H1 (cell line): Measurements from ENCODE around the gene NDEL1. TPM values are rescaled to one million over a fixed set of nuclear protein-coding genes. Genes with fewer than 3 reads are reported as not detected.
A peak's percentile ranks its signal among the peaks of the same experiment; 100 is the strongest.

Experiments
- CTCF ChIA-PET: fragments of 300-600 bp; sonication (Branson Sonifier 250); formaldehyde crosslinking; loops from one replicate; lab custom pipeline; 2021; ENCODE audit not compliant: partially characterized antibody; lab: Charles Lee
- POLR2A ChIA-PET: fragments of 300-600 bp; sonication (Branson Sonifier 250); formaldehyde crosslinking; loops from one replicate; lab custom pipeline; 2021; ENCODE audit warnings: inconsistent platforms; ENCODE audit not compliant: partially characterized antibody; lab: Charles Lee
- DNase-seq, 2 experiments: peaks; one replicate each; pipeline versions ENCODE4 v3.0.0 to v3.0.0-alpha.2; 2010 to 2022; ENCODE audit warnings: low spot score in 2 of 2, low read depth in 1 of 2, mixed read lengths in 1 of 2
- FAIRE-seq: peaks from 2 replicates; lab custom pipeline; 2011; peaks lifted over from hg19 to GRCh38; lab: Jason Lieb, UNC
- H2AFZ ChIP-seq: 2 replicates; pipeline ENCODE4 v1.8.1; 2012; ENCODE audit warnings: low read length, inconsistent platforms
- H2AK5ac ChIP-seq: 2 replicates; pipeline ENCODE4 v1.6.1; 2013; ENCODE audit warnings: low read depth, low read length
- H2BK120ac ChIP-seq: replicated peaks from 2 replicates; pipeline ENCODE3; 2013; ENCODE audit warnings: low read depth, low read length, inconsistent platforms
- H2BK12ac ChIP-seq: 2 replicates; pipeline ENCODE4 v1.6.1; 2013; ENCODE audit warnings: low read depth, low read length
- H2BK15ac ChIP-seq: 2 replicates; pipeline ENCODE4 v1.6.1; 2013; ENCODE audit warnings: low read length
- H2BK20ac ChIP-seq: 2 replicates; pipeline ENCODE4 v1.6.1; 2013; ENCODE audit warnings: low read length
- H2BK5ac ChIP-seq: 2 replicates; pipeline ENCODE4 v1.6.1; 2013; ENCODE audit warnings: low read depth, low read length
- H3K14ac ChIP-seq: 2 replicates; pipeline ENCODE4 v1.6.1; 2013; ENCODE audit warnings: inconsistent platforms; ENCODE audit not compliant: insufficient read length
- H3K18ac ChIP-seq: 2 replicates; pipeline ENCODE4 v1.6.1; 2013; ENCODE audit warnings: low read length; ENCODE audit errors: extremely low read depth
- H3K23ac ChIP-seq: 2 replicates; pipeline ENCODE4 v1.6.1; 2013; ENCODE audit warnings: inconsistent platforms; ENCODE audit not compliant: insufficient read length
- H3K23me2 ChIP-seq: 2 replicates; pipeline ENCODE4 v1.6.1; 2013; ENCODE audit warnings: low read depth, low read length
- H3K27ac ChIP-seq: 2 replicates; pipeline ENCODE4 v1.6.1; 2011; ENCODE audit warnings: low read depth, low read length, inconsistent platforms
- H3K27me3 ChIP-seq, 4 experiments: replicated peaks in 1 of 4; 1 replicate in 1 of 4; 2 replicates in 3 of 4; pipeline versions ENCODE4 v1.6.1 to v1.8.1; 2011 to 2013; ENCODE audit warnings: low read length in 3 of 4, mild to moderate bottlenecking in 3 of 4, inconsistent platforms in 2 of 4, mixed read lengths in 2 of 4, moderate library complexity in 1 of 4; ENCODE audit not compliant: control insufficient read depth in 3 of 4, insufficient read depth in 3 of 4; ENCODE audit errors: extremely low read depth in 1 of 4
- H3K36me3 ChIP-seq, 4 experiments: 2 replicates each; pipeline versions ENCODE4 v1.6.1 to v1.8.1; 2011 to 2013; ENCODE audit warnings: mild to moderate bottlenecking in 4 of 4, low read length in 3 of 4, moderate library complexity in 2 of 4, control low read depth in 1 of 4, inconsistent platforms in 1 of 4; ENCODE audit not compliant: insufficient read depth in 4 of 4, control insufficient read depth in 2 of 4
- H3K4ac ChIP-seq: replicated peaks from 2 replicates; pipeline ENCODE3; 2013; ENCODE audit warnings: low read length, low read depth, mixed read lengths, inconsistent platforms; ENCODE audit not compliant: insufficient read length
- H3K4me1 ChIP-seq, 4 experiments: replicated peaks in 1 of 4; 1 replicate in 1 of 4; 2 replicates in 3 of 4; pipeline versions ENCODE4 v1.6.1 to v1.8.1; 2011 to 2013; ENCODE audit warnings: low read length in 3 of 4, inconsistent platforms in 2 of 4, mixed read lengths in 1 of 4; ENCODE audit not compliant: insufficient read depth in 4 of 4, control insufficient read depth in 3 of 4
- H3K4me2 ChIP-seq, 2 experiments: 2 replicates each; pipeline versions ENCODE4 v1.6.1 to v1.8.1; 2011 to 2013; ENCODE audit warnings: low read depth in 2 of 2, low read length in 2 of 2, control low read depth in 1 of 2, inconsistent platforms in 1 of 2, mild to moderate bottlenecking in 1 of 2; ENCODE audit not compliant: insufficient read depth in 1 of 2
- H3K4me3 ChIP-seq, 4 experiments: fragments of 200-600, 300-600 bp in 1 of 4; sonication (generic), shearing (Covaris generic), sonication (Bioruptor Twin) in 1 of 4; 2 replicates each; pipeline versions ENCODE4 v1.5.1 to v1.8.1; 2011 to 2016; ENCODE audit warnings: low read length in 4 of 4, low read depth in 3 of 4, control low read depth in 2 of 4, inconsistent platforms in 2 of 4, mild to moderate bottlenecking in 2 of 4, mixed read lengths in 1 of 4, moderate library complexity in 1 of 4; ENCODE audit not compliant: insufficient read depth in 2 of 4; ENCODE audit errors: extremely low read depth in 1 of 4
- H3K56ac ChIP-seq: replicated peaks from 2 replicates; pipeline ENCODE3; 2013; ENCODE audit warnings: low read depth, mild to moderate bottlenecking, mixed read lengths, low read length, inconsistent platforms; ENCODE audit not compliant: insufficient read length
- H3K79me1 ChIP-seq: 2 replicates; pipeline ENCODE4 v1.6.1; 2013; ENCODE audit warnings: low read depth, low read length, control low read depth
- H3K79me2 ChIP-seq, 2 experiments: 2 replicates each; pipeline versions ENCODE4 v1.6.1 to v1.8.1; 2012 to 2013; ENCODE audit warnings: low read length in 2 of 2, mild to moderate bottlenecking in 2 of 2, inconsistent platforms in 1 of 2; ENCODE audit not compliant: insufficient read depth in 2 of 2, control insufficient read depth in 1 of 2
- H3K9ac ChIP-seq, 4 experiments: replicated peaks in 1 of 4; 1 replicate in 1 of 4; 2 replicates in 3 of 4; pipeline versions ENCODE4 v1.6.1 to v1.8.1; 2011 to 2013; ENCODE audit warnings: low read depth in 3 of 4, low read length in 3 of 4, control low read depth in 2 of 4, mild to moderate bottlenecking in 2 of 4, moderate library complexity in 2 of 4, inconsistent platforms in 1 of 4; ENCODE audit errors: extremely low read depth in 1 of 4
- H3K9me3 ChIP-seq, 2 experiments: 2 replicates each; pipeline versions ENCODE4 v1.6.1 to v1.8.1; 2012 to 2013; ENCODE audit warnings: mild to moderate bottlenecking in 2 of 2, moderate library complexity in 2 of 2, control low read depth in 1 of 2, inconsistent platforms in 1 of 2, low read depth in 1 of 2, low read length in 1 of 2, mixed read lengths in 1 of 2; ENCODE audit not compliant: insufficient read depth in 2 of 2
- H4K20me1 ChIP-seq, 2 experiments: replicated peaks in 1 of 2; 2 replicates each; pipeline versions ENCODE3 to v1.8.1; 2011 to 2013; ENCODE audit warnings: inconsistent platforms in 2 of 2, low read length in 2 of 2, mild to moderate bottlenecking in 1 of 2; ENCODE audit not compliant: insufficient read depth in 2 of 2, control insufficient read depth in 1 of 2
- H4K5ac ChIP-seq: 2 replicates; pipeline ENCODE4 v1.6.1; 2013; ENCODE audit warnings: low read length, low read depth, mixed read lengths, inconsistent platforms; ENCODE audit not compliant: insufficient read length
- H4K8ac ChIP-seq: 2 replicates; pipeline ENCODE4 v1.8.0; 2013; ENCODE audit warnings: mild to moderate bottlenecking, moderate library complexity, low read length, inconsistent platforms; ENCODE audit not compliant: insufficient read depth; ENCODE audit errors: extremely low read depth
- H4K91ac ChIP-seq: replicated peaks from 2 replicates; pipeline ENCODE3; 2013; ENCODE audit warnings: low read length, mixed read lengths, inconsistent platforms; ENCODE audit not compliant: insufficient read length
- RBBP5 ChIP-seq: IDR thresholded peaks from 2 replicates; pipeline ENCODE4 v1.7.1; 2012; ENCODE audit warnings: low read depth, mild to moderate bottlenecking, inconsistent platforms, low read length, moderate library complexity, borderline replicate concordance
- SAP30 ChIP-seq: fragments of 300-600 bp; sonication (generic); IDR thresholded peaks from 2 replicates; pipeline ENCODE4 v1.7.1; 2012; ENCODE audit warnings: low read length, moderate library complexity, mild to moderate bottlenecking, inconsistent platforms; ENCODE audit not compliant: insufficient read depth, insufficient replicate concordance
- YY1 ChIP-seq: IDR thresholded peaks from 2 replicates; pipeline ENCODE4 v1.6.1; 2011; ENCODE audit warnings: low read depth, mild to moderate bottlenecking, low read length
- WGBS, 2 experiments: shearing (Covaris generic) in 1 of 2; methylation state at CpG; one replicate each; pipeline versions ENCODE4 v1.1.6 to v1.1.7; 2013 to 2015; ENCODE audit warnings: low lambda C conversion rate in 2 of 2, mixed read lengths in 2 of 2, inconsistent platforms in 1 of 2, low coverage in 1 of 2, missing lambda C conversion rate in 1 of 2; ENCODE audit not compliant: insufficient replicate concordance in 2 of 2, insufficient coverage in 1 of 2, insufficient read length in 1 of 2; ENCODE audit errors: extremely low coverage in 1 of 2, missing lambda C conversion rate in 1 of 2; 5-methylcytosine and 5-hydroxymethylcytosine counted together
- polyA plus RNA-seq, 7 experiments: library from polyadenylated mRNA; depleted of rRNA in 3 of 7; stranded (reverse) in 5 of 7; unstranded in 2 of 7; fragments of >200 nt in 5 of 7; fragments of 200-250 nt in 2 of 7; gene quantifications; 1 replicate in 5 of 7; 2 replicates in 1 of 7; 4 replicates in 1 of 7; pipeline versions ENCODE4 v1.2.1 to v1.2.3, GENCODE V29; 2011 to 2013; ENCODE audit warnings: missing spikeins in 2 of 7, mixed read lengths in 2 of 7
- total RNA-seq: library from RNA; stranded (reverse); fragmentation: NEBNext Ultra II Directional; extraction: Animal tissue kit (Norgen Biotek cat#: 25700); gene quantifications from 2 replicates; pipeline ENCODE4 v1.2.1, GENCODE V29; 2021
- TF ChIP-seq, protein P1 (sequence below): IDR thresholded peaks from 2 replicates; pipeline ENCODE4 v1.6.1; 2012; ENCODE audit warnings: inconsistent platforms

The NDEL1 gene
- total and polyA plus RNA-seq, 2 of the 8 experiments (the other 6 are each of a cell fraction or from before 2014, with no cell fraction given) = 31.1 to 32.9 TPM

- CTCF ChIA-PET = interaction anchor here (0.6 to 2.5 kb wide), 4 partner anchors 10 to 102 kb away, joined by 3 to 16 read pairs (median 6); no protein-coding TSS in a partner anchor
- peak overlapping the region; percentile 6; the same call in 1 of the 2 replicates for H2BK5ac ChIP-seq
- no peak overlapping the region for H2BK120ac ChIP-seq
- no peak overlapping the region for H2AFZ ChIP-seq
- WGBS, 2 experiments = 89% methylated on average over 8 of the region's 8 CpGs; no CpG with 5 or more reads in 1 of the 2 experiments
- no peak overlapping the region for H2AK5ac ChIP-seq
- no peak overlapping the region for H3K14ac ChIP-seq
- no peaks in the 10 kb centered on the region for H3K27me3 ChIP-seq
- H3K23ac ChIP-seq = no peak overlapping the region
- no peak overlapping the region for H3K4me3 ChIP-seq
- H4K8ac ChIP-seq = no peak overlapping the region; the same call in 1 of the 2 replicates
- no peaks in the 10 kb centered on the region for H4K20me1 ChIP-seq
- no peaks in the 10 kb centered on the region; the same call in 1 of the 2 replicates for H3K79me1 ChIP-seq
- FAIRE-seq = no peak
- DNase-seq = no peak
- no peak for TF ChIP-seq RBBP5
- no peak for TF ChIP-seq YY1
- no peak for TF ChIP-seq SAP30
- TF ChIP-seq, protein P1, sequence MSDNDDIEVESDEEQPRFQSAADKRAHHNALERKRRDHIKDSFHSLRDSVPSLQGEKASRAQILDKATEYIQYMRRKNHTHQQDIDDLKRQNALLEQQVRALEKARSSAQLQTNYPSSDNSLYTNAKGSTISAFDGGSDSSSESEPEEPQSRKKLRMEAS = no peak
- H2BK20ac ChIP-seq = no peak overlapping the region
- no peak overlapping the region for H3K56ac ChIP-seq
- H3K36me3 ChIP-seq = no peaks in the 10 kb centered on the region
- H3K4me2 ChIP-seq = no peak overlapping the region
- H3K23me2 ChIP-seq = no peaks in the 10 kb centered on the region
- H3K27ac ChIP-seq = no peak overlapping the region
- no peak overlapping the region for H3K18ac ChIP-seq
- H2BK12ac ChIP-seq = no peak overlapping the region
- no peaks in the 10 kb centered on the region for H3K9me3 ChIP-seq
- H3K9ac ChIP-seq = no peak overlapping the region
- POLR2A ChIA-PET = interaction anchor here (1.0 to 4.7 kb wide), 8 partner anchors 9 to 406 kb away, joined by 3 to 51 read pairs (median 4); partner anchors contain the start of genes AURKB, CTC1, MFSD6L and NDEL1
- H3K4me1 ChIP-seq = peaks cover 4 to 12% (median 4%) of the 10 kb centered on the region in 4 experiments; a peak in 6 of 7 replicates
- no peak overlapping the region for H3K4ac ChIP-seq
- no peak overlapping the region for H4K91ac ChIP-seq
- H2BK15ac ChIP-seq = no peak overlapping the region
- H3K79me2 ChIP-seq = no peaks in the 10 kb centered on the region
- H4K5ac ChIP-seq = no peak overlapping the region
Observed at GRCh38 chr17:8393470-8394231, 42.0 kb upstream of the NDEL1 start.
